Tongue (tissue), 2 donors: ENCODE measurements around the gene DHH. TPM values are rescaled to one million over a fixed set of nuclear protein-coding genes. Genes with fewer than 3 reads are reported as not detected.

Experiments used
- DNase-seq: peaks from one replicate; pipeline ENCODE4 v3.0.0-alpha.2; 2015
- total RNA-seq: library from RNA; depleted of rRNA; stranded (reverse); fragments of >200 nt; gene quantifications from one replicate; pipeline ENCODE4 v1.2.3, GENCODE V29; 2014

DHH gene
- total RNA-seq, 1 donor from 2014 or later, result 9.0 TPM

DNA sequence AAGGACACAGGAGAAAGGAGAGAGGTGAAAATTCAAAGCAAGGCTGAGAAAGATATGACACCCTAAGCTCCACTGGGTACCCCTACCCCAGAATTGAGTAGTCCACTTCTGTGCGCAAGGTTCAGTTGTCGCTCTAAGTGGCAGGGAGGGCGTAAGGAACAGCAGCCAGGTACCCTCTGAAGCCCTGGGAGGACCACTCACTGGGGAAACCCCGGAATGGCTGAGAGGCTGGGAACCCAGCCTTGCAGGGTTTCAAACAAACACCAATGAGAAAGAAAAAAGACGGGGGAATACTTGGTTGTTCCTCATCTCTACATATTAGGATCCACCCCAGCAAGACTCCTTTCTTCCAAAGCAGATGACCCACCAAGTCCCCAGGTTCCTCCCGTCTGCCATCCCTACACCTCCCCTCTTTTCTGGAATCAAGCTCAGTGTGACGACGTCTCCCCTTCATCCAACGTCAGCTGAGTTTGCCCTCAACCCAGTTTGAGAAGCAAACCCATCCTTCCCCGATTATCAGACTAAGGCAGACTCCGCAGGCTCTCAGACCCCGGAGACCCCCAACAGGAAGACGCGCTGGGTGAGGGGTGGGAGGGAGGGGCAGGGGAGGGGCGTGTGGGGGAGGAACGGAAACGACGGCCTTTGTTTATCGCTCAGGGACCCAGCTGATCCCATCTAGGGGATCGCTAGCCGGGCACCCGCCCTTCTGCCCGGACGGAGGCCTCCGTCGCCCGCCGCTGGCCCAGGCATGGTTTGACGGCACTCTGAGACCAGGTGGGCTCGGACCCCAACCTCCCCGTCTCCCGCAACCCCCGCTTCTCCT lies 15.3 kb upstream of the DHH start:
- peak; percentile 48 for DNase-seq

DNA sequence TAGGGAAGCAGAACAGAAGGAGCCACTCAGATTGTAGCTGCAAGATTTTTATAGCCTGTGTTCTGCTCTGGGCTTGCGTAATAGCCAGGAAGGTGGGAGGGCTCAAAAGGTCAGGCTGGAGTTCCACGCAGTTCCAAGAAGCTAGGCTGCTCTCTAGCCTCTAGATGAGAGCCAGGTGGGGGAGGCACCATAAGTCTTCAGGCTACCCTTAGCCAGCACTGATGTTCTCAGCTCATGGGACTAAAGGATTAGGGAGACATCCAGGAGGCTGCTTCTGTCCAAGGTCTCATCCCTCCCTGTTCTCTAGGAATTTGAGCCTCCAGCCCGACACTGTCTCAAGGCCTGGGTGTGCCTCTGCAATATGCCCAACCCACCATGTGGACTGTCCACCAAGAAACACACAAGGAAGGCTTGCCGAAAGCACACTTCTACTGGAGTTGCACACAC lies 14.4 kb upstream of the DHH start:
- DNase-seq, result no peak

DNA sequence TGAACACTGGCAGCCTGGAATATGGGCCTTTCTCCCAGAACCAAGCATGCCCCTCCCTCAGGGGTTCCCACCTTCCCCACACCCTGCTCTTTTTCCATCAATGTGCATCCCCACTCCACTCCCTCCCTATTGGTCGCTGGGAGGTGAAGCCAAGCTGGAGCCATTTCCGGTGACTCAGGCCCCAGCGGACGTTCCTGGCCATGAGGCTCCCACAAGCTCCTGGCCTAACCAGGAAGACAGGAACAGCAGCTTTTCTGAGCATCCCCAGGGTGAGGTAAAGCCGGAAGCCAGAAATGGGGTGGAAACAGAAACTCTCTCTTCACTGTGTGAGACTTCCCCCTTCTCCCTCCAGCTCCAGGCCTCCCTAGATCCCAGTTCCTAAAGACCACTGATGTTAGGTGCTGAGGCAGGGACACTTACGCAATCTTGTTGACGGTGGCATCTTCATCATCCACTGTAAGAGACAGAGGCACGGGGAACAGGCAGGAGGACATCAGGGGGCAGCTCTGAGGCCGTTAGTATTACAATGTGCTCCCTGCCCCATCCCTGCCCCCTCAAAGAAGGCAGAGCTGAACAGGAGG lies 11.0 kb upstream of the DHH start:
- no peak for DNase-seq

DNA sequence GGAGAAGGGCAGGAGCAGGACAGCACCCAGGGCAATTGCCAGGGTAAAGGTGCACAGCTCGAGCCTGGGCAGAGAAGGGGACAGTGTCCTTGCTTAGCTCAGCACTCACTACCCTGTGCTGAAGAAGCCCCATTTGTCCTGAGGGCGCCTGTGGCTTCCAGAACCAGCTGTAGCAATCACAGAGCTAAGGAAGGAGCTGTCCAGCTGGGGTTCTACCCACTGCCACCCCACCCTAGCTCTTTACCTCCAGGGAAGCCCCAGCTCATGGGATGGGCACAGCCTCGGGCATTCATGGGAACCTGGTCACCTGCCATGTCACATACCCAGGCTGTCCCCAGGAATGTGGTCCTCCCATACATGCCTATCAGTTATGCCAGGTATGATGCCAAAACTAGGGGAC lies 10.2 kb upstream of the DHH start:
- no peak for DNase-seq

- no peak for DNase-seq
Measured at GRCh38 chr12:49100380-49100779, 5.8 kb upstream of the DHH start.

DNA sequence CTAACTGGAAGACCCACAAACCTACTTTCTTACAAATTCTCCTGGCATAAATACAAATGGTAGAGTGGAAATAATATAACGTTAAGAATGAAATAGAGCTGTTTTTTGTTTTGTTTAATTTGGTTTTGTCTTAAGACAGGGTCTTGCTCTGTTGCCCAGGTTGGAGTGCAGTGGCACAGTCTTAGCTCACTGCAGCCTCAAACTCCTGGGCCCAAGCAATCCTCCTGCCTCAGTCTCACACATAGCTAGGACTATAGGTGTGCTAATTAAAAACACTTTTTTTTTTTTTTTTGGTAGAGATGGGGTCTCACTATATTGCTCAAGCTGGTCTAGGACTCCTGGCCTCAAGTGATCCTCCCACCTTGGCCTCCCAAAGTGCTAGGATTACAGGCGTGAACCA lies 4.1 kb upstream of the DHH start:
- no peak for DNase-seq

DNA sequence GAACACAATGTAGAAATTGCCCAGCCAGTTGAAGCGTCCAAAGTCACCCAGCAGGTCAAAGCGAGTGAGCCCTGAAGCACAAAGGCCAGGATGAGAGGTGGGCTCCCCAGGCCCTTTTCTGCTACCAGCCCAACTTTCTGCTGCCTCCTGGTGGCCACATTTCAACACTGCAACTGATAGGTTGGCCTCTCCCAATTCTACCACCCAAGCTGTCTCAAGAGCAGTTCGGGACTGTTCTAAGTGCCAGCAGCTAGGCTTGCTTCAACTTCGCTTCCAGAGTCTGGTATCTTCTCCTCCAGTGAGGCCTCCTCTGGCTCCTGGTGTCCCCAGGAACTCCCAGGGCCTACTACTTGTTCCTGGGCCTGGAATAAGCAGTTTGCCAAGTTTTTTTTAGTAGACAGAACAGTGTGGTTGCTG lies 3.4 kb upstream of the DHH start:
- peak; percentile 69 for DNase-seq

DNA sequence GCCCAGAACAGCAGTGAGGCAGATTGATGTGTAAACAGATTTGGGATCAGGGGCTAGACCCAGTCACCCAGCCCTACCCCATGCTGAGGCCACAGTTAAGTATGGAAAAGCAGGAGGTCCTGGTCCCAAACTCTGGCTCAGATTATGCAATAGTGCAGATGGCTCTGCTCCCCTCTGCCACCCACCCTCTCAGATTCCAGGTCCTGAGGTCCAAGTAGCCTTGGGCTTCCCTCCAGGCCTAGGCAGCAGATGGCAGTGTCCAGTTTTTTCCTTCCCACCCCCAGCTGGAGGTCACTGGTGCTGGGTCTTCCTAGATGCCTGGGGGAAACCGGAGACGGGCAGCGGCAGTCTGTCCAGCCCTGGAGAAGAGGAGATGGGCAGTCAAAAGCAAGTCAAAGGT lies 2.8 kb upstream of the DHH start:
- DNase-seq, result no peak

DNA sequence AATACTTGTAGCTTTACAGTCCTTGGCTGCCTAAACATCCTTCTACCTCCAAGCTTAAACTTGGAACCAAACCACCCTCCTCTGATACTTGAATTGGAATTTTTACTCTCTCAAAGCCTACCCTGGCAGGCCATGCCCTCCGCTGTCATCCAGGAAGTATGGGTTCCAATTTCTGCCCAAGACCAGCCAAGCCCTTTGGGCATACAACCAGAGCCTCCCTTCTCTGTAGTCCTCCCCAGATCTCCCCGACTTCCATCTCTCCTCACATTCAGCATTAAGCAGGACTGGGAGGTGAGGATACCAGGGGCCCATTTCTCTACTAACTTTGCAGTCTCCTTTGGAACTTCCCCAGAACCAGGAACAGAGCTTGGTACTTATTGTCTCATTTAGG lies 369 bp upstream of the DHH start:
- no peak for DNase-seq

GRCh38 chr12:49093792-49094159 lies 825 bp downstream of the DHH start:
- no peak for DNase-seq

DNA sequence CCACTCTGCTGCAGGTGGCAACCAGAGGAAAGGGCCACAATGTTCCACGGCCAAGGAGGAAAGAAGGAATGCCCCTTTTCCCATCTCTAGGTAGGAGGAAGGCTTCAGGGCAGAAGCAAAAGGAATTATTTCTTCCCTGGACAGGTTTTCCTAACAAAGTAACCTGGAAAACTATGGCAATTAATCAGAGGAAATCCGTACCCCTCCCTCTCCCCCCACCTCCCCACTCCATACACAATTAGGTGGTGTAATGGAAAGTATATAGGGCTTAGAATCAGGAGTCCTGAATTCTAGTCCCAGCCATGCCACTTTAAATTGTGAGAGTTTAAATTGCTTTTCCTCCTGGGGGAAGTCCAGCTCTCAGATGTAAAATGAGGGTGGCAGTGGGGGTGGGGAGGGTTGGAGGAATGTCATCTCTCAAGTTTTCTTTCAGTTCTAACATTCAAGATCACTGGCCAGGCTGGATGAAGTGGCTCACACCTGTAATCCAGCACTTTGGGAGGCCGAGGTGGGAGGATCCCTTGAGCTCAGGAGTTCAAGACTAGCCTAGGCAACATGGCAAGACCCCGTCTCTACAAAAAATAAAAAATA lies 1.7 kb downstream of the DHH start:
- DNase-seq, result no peak

DNA sequence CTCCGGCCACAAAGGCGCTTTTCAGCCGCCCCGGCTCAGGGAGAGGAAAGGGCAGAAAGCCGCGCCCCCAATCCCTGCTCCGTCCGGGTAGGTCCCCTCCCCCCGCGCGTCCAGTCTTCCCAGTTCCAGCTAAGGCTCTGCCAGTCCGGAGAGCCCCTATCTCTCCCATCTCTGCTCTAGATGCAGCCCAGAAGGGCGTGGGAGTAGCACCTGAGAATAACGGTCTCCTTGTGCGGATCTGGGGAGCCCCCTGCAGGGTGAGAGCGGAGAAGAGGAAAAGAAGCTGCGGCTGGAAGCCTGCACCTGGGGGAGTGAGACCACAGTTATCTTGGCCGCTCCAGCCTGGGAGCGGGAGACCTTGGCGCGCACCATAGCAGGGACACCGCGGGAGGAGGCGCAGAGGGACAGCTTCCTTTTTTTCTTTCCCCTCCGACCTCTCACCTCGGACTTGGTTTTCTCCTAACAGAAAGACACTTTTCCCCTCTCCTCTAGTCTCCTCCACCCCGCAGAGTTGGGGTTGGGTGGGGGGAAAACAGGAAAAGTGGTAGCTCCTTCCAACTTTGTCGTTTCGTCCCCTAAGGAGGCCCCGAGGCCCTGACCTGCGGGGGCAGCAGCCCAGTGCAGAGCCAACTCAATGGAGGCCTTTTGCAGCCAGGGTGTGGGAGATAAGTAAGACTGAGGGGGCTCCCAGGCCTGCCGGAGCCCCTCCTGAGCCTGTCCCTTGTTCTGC lies 2.4 kb downstream of the DHH start:
- peak; percentile 56 for DNase-seq

DNA sequence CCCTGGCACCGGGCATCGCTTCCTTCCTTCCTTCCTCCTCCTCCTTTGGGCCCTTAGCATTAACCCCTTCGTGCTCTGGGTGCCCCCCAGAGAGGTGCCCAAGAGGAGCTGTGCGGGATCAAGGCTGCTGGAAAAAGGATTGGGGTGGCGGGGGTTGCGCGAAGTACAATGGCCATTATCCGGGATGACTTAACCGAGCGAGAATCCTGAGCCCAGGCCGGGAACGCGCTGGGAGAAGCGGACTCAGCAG lies 2.8 kb downstream of the DHH start:
- DNase-seq, result no peak

- no peak for DNase-seq
Measured at GRCh38 chr12:49091056-49091835, 3.4 kb downstream of the DHH start.

GRCh38 chr12:49089821-49090773 lies 4.5 kb downstream of the DHH start:
- DNase-seq, result peak; percentile 64

DNA sequence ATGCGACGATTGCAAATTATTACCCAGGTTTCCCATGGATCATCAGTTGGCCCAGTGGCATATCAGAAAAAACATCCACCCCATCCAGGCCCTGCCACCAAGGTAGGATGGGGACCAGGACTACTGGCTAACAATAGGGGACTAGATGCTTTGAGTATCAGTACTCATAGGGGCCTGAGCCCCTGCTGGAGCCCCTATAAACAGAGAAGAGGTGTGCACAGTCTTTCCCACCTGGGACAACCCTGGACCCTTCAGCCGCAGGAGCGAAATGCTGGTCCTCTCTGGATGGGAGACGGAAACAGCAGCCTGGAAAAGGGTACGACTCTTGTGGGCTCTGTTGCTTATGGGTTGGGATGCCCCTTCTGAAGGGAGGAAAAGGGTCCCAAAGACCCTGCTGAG lies 5.7 kb downstream of the DHH start:
- no peak for DNase-seq

- DNase-seq, result peak; percentile 93
Measured at GRCh38 chr12:49088150-49088931, 6.3 kb downstream of the DHH start.

DNA sequence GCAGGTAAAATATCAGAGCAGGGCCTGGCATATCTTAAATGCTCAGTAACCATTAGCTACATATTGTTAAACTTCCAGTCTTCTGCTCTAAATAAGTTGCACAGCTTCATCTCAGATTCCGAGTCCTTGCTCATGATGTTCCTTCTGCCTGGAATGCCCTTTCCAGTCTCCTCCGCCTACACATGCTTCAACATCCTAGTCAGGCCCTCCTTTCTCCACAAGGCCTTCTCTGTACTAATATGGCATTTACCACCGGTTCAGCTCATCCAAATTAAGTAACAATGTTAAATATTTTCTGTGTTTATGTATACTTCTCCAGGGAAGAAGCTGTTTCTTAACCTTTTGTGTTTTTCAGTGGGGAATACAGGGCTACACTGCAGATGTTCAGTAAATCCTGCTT lies 8.5 kb downstream of the DHH start:
- no peak for DNase-seq

DNA sequence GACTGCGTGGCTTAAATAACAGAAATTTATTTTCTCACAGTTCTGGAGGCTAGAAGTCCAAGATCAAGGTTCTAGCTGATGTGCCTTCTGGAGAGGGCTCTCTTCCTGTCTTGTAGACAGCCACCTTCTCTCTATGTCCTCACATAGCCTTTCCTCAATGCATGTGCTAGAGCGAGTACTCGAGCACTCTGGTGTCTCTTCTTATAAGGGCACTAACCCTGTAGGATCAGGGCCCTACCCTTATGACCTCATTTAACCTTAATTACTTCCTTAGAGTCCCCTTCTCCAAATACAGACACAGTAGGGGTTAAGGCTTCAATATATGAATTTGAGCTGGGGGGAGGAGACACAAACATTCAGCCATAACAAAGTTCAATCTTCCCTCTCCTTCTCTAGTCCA lies 10.2 kb downstream of the DHH start:
- no peak for DNase-seq

- DNase-seq, result peak; percentile 93
Measured at GRCh38 chr12:49079793-49080192, 14.8 kb downstream of the DHH start.

- DNase-seq, result no peak
Measured at GRCh38 chr12:49070971-49071370, 23.6 kb downstream of the DHH start.
